HG03460 (cell line): ENCODE results near the gene PDE4A.
"Not testable (repeated sequence)": the region's sequence is repeated elsewhere in the genome, so short reads cannot be mapped to it uniquely, and the experiment has no call there.

Experiments used
- ATAC-seq: cut with Tn5 transposase; IDR thresholded peaks from one replicate; pipeline ENCODE4 v1.9.1; 2021; ENCODE audit not compliant: unreplicated experiment

The PDE4A gene

DNA sequence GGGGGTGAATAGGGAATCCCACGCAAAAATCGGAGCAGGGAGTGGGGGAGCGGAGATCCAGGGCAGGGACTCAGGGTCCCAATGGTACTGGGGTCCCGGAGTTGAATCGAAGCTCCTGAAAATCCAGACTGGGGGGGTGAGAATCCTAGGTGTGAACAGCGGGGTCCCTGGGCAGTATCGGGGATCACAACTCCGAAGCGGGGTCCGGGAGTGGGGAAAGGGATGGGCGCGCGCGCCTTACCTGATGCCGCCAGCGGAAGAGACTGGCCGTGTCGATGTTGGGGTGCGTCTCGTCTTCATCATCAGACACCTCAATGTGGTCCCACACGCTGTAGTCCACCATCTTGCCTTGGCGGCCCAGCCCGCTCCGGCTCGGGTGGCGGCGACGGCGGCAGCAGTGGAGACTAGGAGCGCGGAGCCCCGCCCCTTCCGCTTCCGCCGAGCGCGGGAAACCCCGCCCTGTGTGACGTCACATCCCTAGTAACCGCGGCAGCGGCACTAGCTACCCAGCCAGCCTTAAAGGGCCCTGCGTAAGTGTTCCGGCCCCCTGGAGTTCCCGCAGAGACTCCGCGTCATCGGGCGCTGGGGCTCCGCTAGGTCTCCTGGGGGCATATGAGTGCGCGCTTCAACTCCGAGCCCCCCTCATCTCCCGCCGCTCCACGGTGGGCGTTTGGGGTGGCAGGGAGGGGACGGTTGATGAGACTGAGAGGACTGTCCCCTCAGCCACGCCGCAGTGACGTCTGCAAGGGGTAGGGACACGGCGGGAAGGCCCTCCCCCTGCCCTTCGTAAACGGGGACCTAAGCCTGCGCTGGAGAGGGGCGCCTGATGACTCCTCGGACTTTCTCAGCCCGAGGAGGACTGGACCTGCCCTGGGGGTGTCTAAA, 17.0 kb upstream of the PDE4A start, which contains the start of gene CDC37:
TSS of gene CDC37 (minus strand) at position 406 of the 885 bp plus-strand sequence. CDS start at position 343, 63 bp downstream.
- ATAC-seq: peak; percentile 69

DNA sequence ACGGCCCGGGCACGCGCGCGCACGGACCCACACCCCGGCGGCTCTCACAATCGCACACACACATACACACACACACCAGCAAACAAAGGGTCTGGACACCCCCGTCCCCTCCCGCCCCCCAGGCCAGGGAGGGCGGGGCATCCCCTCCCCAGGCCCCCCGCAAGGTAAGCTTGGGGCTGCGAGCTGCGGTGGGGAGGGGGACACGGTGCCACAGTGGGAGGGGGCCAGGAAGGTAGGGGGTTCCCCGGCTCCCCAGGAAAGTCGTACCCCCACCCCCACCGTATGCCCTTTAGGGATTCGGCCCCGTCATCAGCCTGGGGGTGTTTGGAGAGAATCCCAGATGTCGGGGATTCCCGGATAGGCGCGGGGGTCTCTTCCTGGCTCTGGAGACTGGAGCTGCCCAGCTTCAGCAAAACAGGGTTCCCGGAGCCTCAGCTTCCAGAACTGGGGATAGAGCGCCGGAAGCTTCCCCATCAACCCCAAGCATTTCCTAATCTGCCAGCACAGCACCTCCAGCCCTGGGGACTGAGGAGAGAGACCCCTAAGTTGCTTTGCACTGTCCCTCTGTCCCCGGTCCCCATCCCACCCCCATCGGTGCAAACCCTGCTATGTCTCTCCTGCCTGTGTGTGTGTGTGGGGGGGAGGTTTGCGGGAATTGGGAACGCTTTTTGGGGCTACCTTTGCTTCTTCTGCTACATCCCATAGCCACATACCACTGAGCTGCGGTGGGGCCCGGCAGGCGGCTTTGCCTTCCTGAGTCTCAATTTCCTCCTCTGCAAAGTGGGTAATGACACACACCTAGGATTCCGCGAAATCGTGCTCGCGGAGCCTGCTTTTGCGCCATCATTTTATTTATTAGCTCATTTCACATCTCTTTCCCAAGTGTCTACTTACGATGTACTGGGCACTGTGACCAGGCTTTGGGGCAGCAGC, 15.2 kb upstream of the PDE4A start:
- ATAC-seq: no peak

DNA sequence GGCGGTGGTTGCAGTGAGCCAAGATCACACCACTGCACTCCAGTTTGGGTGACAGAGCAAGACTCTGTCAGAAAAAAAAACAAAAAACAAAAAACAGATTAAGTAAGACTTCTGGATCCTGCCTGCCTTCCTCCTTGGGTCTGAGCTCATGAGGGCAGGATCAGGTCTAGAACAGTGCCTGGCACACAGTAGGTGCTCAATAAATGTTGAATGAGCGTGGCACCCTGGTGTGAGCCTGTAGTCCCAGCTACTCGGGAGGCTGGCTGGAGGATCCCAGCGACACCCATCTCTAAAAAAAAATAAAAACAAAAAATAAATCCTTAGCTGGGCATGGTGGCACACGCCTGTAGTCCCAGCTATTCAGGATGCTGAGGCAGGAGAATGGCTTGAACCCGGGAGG, 14.1 kb upstream of the PDE4A start:
- no peak for ATAC-seq

DNA sequence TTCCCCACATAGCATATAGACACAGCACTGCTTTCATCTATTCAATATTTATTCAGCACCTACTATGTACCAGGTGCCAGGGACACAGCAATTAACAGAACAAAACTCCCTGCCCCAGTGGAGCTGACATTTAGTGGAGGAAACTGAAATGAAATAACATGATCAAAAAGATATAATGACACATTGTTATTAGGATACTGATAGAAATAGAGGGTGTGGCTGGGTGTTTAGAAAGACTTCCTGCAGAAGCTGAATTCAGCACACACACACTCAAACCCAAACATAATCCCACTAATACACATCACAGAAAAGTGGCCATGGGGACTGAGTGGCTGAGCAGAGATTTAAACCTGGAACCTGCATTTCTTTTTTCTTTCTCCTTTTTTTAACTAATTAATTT, 13.2 kb upstream of the PDE4A start:
- ATAC-seq: no peak

DNA sequence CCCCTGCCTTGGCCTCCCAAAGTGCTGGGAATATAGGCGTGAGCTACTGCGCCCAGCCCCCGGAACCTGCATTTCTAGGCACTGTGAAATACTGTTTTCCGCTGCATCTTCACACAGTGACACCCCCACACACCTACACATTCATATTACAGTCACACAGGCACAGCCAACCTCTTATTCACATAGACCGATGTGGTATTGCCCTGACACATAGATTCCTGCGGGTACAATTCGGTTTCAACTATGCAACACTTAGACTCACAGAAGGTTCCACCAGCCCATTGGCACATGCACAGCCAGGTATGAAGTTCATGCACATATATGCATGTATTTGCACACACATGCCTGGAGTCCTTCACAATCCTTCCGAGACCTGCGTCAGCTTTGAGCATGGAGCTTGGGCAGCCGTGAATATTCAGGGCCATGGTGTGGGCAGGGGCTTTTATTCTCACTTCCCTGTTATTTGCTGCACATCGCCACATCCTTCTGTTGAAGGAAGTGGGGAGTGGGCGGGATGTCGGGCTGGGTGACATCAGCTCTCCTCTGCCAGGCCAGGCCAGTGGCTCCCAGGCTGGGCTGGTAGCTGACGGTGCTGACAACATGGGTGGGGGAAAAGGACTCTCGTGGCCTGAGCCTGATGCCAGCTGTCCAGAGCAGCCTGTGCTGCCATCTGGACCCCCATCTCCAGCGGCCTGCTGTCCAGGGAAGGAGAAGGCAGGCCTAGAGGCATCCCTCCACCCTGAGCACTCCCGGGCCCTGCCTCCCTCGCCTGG, 11.6 kb upstream of the PDE4A start:
- ATAC-seq: no peak

DNA sequence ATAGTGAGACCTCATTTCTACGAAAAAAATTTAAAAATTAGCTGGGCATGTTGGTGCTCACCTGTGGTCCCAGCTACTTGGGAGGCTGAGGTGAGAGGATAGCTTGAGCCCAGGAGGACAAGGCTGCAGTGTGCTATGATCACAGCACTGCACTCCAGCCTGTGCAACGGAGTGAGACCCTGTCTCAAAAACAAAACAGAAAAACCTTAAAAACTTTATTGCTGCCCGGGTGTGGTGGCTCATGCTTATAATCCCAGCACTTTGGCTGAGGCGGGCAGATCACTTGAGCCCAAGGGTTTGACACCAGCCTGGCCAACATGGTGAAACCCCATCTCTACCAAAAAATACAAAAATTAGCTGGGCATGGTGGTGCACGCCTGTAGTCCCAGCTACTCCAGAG, 9.1 kb upstream of the PDE4A start:
- not testable (repeated sequence) for ATAC-seq

DNA sequence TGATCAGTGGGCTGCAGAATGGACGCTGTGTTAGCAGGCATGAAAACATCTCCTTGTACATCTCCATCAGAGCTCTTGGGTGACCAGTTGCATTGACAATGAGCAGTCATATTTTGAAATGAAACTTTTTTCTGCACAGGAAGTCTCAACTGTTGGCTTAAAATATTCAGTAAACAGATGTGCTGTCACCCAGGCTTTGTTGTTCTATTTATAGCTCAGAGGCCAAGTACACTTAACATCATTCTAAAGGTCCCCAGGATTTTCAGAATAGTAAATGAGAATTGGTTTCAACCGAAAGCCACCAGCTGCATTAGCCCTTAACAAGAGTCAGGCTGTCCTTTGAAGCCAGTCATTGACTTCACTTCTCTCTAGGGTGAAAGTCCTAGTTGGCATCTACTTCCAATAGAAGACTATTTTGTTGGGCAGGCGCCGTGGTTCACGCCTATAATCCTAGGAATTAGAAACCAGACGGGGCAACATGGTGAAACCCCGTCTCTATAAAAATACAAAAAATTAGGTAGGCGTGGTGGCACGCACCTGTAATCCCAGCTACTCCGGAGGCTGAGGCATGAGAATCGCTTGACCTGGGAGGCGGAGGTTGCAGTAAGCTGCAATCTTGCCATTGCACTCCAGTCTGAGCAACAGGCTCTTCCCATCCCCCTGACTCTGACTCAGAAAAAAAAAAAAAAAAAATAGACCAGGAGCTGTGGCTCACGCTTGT, 7.9 kb upstream of the PDE4A start:
- ATAC-seq: peak; percentile 58

DNA sequence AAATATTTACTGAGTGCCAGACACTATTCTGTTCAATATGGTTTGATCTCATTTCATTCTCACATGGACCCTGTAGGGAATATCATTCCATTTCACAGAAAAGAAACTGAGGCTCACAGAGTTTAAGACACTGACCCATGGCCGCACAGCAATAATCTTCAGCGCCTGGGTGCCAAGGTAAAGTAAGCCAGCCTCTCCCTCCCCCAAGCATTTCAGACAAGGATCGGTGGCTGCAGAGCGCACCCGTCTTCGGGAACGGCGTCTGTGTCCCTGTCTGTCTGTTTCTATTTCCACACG, 4.3 kb upstream of the PDE4A start:
- no peak for ATAC-seq

DNA sequence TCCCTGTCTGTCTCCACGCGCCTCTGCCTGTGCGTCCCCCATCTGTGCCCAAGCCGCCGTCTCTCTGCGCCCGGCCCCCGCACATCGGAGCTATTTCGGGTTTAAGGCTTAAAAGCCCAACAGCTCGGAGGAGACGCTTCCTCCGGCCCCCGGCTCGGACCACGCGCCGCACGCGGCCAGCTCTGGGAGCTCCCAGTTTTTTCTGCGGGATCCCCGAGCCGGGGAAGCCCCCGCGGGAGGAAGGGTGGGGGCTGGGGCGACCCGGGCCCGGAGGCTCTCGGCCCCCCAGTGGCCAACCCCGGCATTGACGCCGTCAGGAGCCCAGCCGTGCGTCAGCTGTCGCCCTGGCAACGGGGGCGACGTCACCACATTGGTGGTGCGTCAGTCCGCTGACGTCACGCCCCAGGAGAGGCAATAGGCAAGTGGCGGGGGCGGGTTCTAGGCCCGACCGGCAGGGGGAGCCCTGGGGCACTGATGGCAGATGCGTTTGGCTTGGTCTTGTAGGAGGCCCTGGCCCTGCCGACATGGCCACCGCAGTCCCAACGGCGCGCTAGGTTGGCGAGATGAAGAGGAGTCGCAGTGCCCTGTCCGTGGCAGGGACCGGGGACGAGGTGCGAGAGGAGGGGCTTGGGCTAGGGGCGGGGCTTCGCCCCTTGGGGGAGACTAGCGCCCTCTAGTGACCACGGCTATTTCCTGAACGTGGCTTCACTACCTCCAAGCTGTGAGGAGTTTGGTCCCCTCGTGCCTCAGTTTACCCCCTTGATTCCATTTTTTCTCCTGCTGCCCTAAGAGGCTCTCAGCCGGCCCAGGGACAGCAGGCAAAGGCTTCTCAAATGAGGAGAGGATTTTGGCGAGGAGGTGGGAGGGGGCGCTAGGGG, 3.7 kb upstream of the PDE4A start:
- no peak for ATAC-seq

DNA sequence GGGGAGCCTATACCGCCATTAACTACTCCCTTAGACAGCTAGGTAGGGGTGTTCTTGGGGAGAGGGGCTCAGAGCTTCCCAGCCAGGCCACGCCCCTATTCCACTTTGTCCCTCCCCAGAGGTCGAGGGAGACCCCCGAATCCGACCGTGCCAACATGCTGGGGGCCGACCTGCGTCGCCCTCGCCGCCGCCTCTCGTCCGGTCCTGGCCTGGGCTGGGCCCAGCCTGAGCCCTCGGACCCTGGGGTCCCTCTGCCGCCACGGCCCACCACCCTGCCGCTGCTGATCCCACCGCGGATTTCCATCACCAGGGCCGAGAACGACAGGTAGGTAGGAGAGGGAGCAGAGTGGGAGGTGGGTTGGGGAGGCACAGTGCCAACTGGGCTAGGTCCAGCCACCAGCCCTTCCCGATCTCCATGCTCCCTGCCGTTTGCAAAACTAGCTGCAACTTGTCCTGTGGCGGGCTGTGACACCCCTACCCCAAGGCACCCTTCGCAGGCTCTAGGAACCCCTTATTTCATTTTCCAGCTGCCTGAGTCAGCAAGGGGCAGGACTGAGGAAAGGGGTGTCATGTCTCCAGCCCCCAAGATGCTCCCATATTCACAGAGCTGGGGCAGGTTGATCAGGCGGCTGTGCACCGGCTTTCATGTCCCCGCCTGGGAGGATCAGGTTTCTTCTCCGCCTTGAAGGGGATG, 2.6 kb upstream of the PDE4A start:
- ATAC-seq: no peak

DNA sequence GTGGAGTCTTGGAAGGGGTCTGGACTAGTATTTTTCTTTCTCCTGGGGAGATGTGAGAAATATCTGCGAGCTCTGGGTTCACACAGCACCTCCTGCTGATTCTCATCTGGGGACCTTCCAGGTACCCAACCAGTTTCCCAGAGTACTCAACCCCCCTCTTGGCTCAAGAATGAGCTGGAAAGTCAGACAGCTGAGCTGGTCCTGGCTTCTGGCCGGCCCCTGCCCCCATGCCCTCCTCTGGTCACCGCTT, 2.2 kb upstream of the PDE4A start:
- ATAC-seq: no peak

DNA sequence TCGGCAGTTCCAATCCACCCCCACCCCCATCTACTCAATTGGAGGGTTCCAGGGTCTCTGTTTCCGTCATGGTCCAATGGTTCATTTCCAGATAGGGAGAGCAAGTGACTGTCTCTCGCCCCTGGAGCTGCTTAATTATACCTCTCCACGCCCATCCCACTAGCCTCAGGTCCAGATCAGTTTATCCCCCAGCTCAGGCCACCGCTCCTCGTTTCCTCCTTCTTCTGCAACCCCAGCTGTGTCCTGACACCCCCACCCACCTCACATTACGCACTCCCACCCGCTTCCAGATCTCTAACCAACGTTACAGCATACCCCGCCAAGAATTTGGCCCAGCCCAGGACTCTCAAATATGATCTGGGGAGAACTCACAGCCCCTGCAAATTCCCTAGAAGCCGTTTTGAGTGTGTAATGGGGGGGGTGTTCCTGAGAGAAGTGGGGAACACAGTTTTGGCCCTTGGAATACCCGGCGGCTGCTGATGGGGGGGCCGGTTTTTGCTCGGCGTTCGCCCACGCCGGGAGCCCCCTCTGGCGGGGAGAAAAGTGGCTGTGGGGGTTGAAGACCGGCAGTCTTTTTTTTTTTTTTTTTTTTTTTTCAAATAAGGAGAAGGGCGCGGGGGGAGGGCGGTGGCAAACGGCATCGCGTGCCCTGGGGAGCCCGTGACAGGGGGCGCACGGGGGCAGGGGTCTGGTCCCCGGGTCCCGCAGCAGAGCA, 1.7 kb upstream of the PDE4A start:
- ATAC-seq: no peak

DNA sequence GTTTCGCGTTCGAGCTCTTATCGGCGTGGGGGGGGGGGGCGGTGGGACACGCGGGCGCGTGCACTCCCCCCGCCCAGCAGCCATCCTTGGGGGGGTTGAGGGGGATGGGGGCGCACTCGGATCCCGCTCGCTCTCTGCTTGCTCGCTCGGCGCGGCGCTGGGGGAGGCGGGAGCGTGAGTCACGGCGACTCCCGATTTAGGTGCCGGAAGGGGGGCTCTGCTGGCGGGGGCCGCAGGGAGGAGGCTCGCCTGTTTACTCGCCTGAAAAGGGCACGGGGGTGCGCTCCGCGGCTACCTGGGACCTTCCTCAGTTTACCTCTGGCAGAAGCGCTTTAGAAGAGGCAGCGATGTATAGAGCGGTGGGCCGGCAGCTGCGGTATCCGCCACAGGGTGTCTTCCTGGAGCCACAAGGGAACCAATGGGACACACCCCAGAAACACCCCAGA, 1.1 kb upstream of the PDE4A start:
- ATAC-seq: no peak

DNA sequence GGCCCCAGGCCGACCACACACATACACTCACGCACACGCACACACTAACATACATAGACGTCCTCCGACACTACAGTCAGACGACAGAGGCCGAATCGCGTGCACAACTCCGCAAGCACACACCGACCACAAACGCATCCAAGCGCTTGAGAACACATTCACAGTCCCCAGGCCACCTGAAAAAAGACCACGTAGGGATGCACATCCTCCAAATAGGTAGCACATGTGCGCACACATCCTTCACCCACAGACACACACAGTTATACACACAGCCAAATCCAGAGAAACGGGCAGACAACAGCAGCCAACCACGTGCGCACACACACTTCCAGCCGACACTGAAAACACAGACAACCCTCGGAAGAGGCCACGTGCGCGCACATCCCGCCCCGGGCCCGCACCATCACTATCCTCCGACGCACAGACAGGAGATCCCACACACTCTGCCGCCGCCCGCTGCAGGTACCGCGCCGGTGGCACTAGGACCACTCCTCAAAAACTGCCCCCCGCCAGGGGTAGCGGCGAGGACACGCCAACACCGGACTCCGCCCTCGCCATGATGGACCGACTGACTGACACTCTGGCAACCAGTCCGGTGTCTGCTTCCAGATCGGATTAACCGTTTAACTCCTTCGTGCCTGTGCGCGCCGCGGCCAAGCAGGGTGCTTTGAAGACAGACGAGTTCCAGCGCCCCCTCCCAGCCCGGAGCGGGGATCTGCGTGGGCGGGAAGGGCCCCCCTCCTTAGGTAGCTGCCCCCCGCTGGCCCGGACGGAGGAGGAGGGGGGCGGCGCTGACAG, 493 bp upstream of the PDE4A start:
- ATAC-seq: no peak

DNA sequence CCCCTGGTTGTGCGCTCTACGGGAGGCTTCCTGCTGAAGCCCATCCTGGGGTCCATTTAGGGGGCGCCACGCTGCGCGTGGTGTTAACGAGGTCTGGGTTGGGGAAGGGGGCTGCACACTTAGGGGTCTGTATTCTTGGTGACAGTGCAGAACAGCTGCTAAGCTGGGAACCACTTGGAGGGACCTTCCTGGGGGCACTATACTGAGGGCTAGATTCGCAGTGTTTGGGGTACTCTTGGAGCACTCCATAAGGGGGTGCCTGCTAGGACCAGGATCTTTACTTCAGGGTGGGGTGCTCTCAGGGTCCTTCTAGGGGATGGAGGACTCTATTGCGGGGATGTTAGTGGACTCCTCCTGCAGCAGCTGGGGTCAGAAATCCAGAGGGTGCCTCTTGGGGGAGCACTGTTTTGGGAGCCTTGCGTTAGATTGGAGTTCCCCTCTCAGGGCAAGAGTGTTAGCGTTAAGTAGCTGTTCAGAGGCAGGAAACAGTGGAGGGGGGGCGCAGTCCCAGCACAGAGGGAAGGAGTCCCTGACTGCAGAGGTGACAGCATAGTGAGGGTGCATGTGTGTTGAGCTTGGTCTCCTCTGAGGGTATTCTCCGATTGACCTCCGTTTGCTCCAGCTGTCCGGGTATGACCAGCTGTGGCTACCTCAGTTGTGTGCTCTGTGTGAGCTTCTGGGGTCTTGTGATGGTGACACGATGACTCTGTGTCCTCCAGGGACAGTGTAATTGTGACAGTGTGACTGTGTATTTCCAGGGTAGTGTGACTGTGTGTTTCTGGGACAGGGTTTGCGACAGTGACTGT, 1.1 kb downstream of the PDE4A start:
- no peak for ATAC-seq

DNA sequence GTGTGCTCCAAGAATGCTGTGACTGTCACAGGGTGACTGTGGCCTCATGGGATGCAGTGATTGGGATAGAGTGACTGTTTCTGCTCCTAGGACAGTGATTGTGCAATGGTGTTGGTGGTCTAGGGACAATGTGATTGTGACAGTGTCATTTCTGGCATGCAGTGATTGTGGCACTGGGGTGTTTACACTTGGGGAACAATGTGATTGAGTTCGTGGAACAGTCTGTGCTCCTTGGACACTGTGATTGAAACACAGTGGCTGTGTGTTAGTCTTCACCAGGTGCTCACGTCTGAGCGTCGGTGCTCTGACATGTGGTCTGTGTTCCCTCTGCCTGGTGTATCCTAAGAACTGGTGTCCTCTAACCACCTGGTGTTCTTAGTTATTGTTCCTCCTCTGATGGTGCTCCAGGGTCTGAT, 1.7 kb downstream of the PDE4A start:
- no peak for ATAC-seq

DNA sequence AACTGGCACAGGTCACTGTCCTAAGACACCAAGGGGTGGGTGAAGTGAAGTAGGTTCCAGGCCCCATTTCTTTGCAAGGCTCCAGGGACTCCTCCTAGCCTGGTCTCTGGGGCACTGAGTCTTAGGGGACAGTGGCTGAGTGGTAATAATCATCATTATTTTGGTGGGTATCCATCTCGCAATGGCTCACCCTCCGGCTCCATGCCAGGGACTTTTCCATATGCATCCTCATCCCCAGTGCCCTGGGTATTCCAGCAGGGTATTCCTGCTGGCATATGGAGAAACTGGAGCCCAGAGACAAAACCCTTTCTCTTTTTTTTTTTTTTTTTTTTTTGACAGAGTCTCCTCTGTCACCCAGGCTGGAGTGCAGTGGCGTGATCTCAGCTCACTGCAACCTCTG, 2.5 kb downstream of the PDE4A start:
- ATAC-seq: no peak
